ENCODE measurements around the gene FRMD4A.

The FRMD4A gene

DNA sequence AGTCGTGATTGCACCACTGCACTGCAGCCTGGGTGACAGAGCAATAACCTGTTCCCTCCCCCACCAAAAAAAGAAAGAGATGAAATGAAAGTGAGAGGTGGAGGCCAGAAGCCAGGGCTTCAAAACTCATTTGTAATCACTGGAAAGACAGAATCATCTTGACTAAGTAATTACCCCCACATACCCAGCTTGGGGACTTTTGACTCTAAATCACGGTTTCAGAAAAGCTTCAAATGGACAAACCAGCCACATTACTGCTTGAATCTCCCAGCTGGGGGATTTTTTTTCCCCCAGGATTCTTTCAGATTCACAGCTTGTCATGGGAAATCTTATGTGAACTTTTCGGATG lies 361.0 kb downstream of the FRMD4A start:
- Histone ChIP-seq H3F3A (ENCODE audit: insufficient read depth, low read length) (no peaks in the 10 kb centered on the region), H4K20me1 (ENCODE audit: insufficient read depth, low read length) (no peaks in the 10 kb centered on the region), H3K79me2 (ENCODE audit: low read length) (no peaks in the 10 kb centered on the region), H3K4me3 (ENCODE audit: low read length) (no peak overlapping the region), H3K9me2 (replicated peaks; ENCODE audit: insufficient read depth, low read length) (no peaks in the 10 kb centered on the region), H3K4me1 (ENCODE audit: low read length) (no peaks in the 10 kb centered on the region), H2AFZ (ENCODE audit: low read length) (no peak overlapping the region), H3K36me3 (replicated peaks; ENCODE audit: insufficient read depth, low read length) (no peaks in the 10 kb centered on the region), H3K4me2 (ENCODE audit: low read depth, low read length) (no peak overlapping the region), H3K9ac (ENCODE audit: low read length) (no peak overlapping the region), H3K27ac (ENCODE audit: low read length) (no peak overlapping the region), H3K27me3 (replicated peaks; ENCODE audit: insufficient read depth, low read length) (no peaks in the 10 kb centered on the region), H3K9me3 (replicated peaks; ENCODE audit: insufficient read depth, low read length) (no peaks in the 10 kb centered on the region)
- no peak for DNase-seq
- TF ChIP-seq EZH2phosphoT487 (IDR thresholded peaks at IDR 0.05; ENCODE audit: low read length) (no peak), EZH2 (optimal IDR thresholded peaks at IDR 0.05; ENCODE audit: low read depth, low read length) (no peak)
- TF ChIP-seq, protein P1, sequence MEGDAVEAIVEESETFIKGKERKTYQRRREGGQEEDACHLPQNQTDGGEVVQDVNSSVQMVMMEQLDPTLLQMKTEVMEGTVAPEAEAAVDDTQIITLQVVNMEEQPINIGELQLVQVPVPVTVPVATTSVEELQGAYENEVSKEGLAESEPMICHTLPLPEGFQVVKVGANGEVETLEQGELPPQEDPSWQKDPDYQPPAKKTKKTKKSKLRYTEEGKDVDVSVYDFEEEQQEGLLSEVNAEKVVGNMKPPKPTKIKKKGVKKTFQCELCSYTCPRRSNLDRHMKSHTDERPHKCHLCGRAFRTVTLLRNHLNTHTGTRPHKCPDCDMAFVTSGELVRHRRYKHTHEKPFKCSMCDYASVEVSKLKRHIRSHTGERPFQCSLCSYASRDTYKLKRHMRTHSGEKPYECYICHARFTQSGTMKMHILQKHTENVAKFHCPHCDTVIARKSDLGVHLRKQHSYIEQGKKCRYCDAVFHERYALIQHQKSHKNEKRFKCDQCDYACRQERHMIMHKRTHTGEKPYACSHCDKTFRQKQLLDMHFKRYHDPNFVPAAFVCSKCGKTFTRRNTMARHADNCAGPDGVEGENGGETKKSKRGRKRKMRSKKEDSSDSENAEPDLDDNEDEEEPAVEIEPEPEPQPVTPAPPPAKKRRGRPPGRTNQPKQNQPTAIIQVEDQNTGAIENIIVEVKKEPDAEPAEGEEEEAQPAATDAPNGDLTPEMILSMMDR (IDR thresholded peaks at IDR 0.05; ENCODE audit: low read length), result no peak

DNA sequence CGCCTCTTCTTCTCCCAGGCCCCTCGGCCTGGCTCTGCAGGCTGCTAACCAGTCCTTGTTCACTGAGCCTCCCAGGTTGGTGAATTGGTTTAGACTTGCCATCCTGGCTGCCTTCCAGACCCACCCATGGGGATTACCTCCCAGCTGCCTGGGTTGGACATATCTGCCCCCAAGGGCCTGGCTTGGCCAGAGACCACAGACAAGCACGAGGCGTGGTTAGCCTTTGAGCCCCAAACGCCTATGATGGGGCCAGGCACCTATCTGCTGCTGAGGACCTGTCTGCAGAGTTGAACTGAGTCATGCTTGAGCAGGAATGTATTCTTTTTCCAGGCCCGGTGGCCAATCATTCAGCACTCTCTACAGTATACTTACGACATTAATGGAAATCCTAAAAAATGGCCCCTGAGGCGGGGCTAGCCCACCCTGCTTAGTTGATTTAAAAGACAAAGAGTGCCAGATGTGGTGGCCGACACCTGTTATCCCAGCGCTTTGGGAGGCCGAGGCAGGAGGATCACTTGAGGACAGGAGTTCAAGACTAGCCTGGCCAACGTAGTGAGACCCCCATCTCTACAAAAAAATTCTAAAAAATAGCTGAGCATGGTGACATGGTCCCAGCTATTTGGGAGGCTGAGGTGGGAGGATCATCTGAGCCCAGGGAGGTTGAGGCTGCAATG lies 361.5 kb downstream of the FRMD4A start:
- DNase-seq, result no peak
- Histone ChIP-seq H3F3A (ENCODE audit: insufficient read depth, low read length) (no peaks in the 10 kb centered on the region), H3K4me2 (ENCODE audit: low read depth, low read length) (no peak overlapping the region), H2AFZ (ENCODE audit: low read length) (no peak overlapping the region), H3K27ac (ENCODE audit: low read length) (no peak overlapping the region), H3K79me2 (ENCODE audit: low read length) (no peaks in the 10 kb centered on the region), H3K4me3 (ENCODE audit: low read length) (no peak overlapping the region), H3K9ac (ENCODE audit: low read length) (no peak overlapping the region), H3K9me2 (replicated peaks; ENCODE audit: insufficient read depth, low read length) (no peaks in the 10 kb centered on the region), H4K20me1 (ENCODE audit: insufficient read depth, low read length) (no peaks in the 10 kb centered on the region), H3K4me1 (ENCODE audit: low read length) (no peaks in the 10 kb centered on the region), H3K9me3 (replicated peaks; ENCODE audit: insufficient read depth, low read length) (no peaks in the 10 kb centered on the region), H3K36me3 (replicated peaks; ENCODE audit: insufficient read depth, low read length) (no peaks in the 10 kb centered on the region), H3K27me3 (replicated peaks; ENCODE audit: insufficient read depth, low read length) (no peaks in the 10 kb centered on the region)
- TF ChIP-seq EZH2 (optimal IDR thresholded peaks at IDR 0.05; ENCODE audit: low read depth, low read length) (no peak), EZH2phosphoT487 (IDR thresholded peaks at IDR 0.05; ENCODE audit: low read length) (no peak)
- TF ChIP-seq, protein P1 (IDR thresholded peaks at IDR 0.05; ENCODE audit: low read length), result no peak

DNA sequence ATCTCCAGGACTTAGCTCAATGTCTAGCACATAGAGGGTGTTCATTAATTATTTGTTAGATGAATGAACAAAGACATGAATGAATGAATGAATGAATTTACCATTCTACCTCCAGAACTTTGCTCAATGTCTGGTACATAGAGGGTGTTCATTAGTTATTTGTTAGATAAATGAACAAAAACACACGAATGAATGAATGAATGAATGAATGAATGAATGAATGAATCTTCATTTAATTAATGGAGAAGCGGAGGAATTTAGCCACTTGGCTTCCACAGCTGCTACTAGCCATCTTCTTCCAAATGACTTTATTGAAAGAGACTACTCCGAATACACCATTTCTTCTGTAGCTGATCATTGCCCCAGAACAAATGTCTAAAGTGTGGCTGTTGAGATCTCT lies 368.9 kb downstream of the FRMD4A start:
- no peak for DNase-seq
- H3K4me3 ChIP-seq (ENCODE audit: low read length), result no peak overlapping the region
- TF ChIP-seq EZH2 (optimal IDR thresholded peaks at IDR 0.05; ENCODE audit: low read depth, low read length), result no peak
- TF ChIP-seq EZH2phosphoT487 (IDR thresholded peaks at IDR 0.05; ENCODE audit: low read length), result no peak
- H3K4me1 ChIP-seq (ENCODE audit: low read length), result no peaks in the 10 kb centered on the region
- H3K36me3 ChIP-seq (replicated peaks; ENCODE audit: insufficient read depth, low read length), result no peaks in the 10 kb centered on the region
- H3K9me2 ChIP-seq (replicated peaks; ENCODE audit: insufficient read depth, low read length), result no peaks in the 10 kb centered on the region
- no peak overlapping the region for H3K4me2 ChIP-seq (ENCODE audit: low read depth, low read length)
- H3K79me2 ChIP-seq (ENCODE audit: low read length), result no peaks in the 10 kb centered on the region
- no peak overlapping the region for H2AFZ ChIP-seq (ENCODE audit: low read length)
- H3K9me3 ChIP-seq (replicated peaks; ENCODE audit: insufficient read depth, low read length), result no peaks in the 10 kb centered on the region
- no peaks in the 10 kb centered on the region for H3F3A ChIP-seq (ENCODE audit: insufficient read depth, low read length)
- H3K27me3 ChIP-seq (replicated peaks; ENCODE audit: insufficient read depth, low read length), result no peaks in the 10 kb centered on the region
- no peak overlapping the region for H3K27ac ChIP-seq (ENCODE audit: low read length)
- H4K20me1 ChIP-seq (ENCODE audit: insufficient read depth, low read length), result no peaks in the 10 kb centered on the region
- no peak overlapping the region for H3K9ac ChIP-seq (ENCODE audit: low read length)

DNA sequence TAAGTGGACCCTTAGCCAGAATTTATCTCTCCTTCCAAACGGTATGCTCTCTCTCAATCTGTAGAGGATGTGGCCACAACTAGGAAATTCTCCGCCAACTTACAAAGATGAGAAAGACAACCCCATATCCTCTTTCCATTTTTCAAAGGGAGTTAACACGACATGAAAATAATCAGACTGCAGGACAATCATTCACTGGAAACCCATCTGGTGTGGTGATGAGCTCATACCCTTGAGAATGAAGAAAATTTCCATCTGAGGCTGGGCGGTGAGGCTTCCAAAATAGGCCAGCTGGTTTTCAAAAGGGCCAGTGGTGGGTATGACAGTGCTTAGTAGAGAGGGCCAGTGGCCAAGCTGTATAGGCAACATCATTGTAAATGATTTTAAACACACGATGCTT lies 369.6 kb downstream of the FRMD4A start:
- Histone ChIP-seq H4K20me1 (ENCODE audit: insufficient read depth, low read length) (no peaks in the 10 kb centered on the region), H3K27me3 (replicated peaks; ENCODE audit: insufficient read depth, low read length) (no peaks in the 10 kb centered on the region), H3K9me2 (replicated peaks; ENCODE audit: insufficient read depth, low read length) (no peaks in the 10 kb centered on the region), H3K9ac (ENCODE audit: low read length) (no peak overlapping the region), H3K4me2 (ENCODE audit: low read depth, low read length) (no peak overlapping the region), H2AFZ (ENCODE audit: low read length) (no peak overlapping the region), H3K27ac (ENCODE audit: low read length) (no peak overlapping the region), H3F3A (ENCODE audit: insufficient read depth, low read length) (no peaks in the 10 kb centered on the region), H3K9me3 (replicated peaks; ENCODE audit: insufficient read depth, low read length) (no peaks in the 10 kb centered on the region), H3K36me3 (replicated peaks; ENCODE audit: insufficient read depth, low read length) (no peaks in the 10 kb centered on the region), H3K4me1 (ENCODE audit: low read length) (no peaks in the 10 kb centered on the region), H3K4me3 (ENCODE audit: low read length) (no peak overlapping the region), H3K79me2 (ENCODE audit: low read length) (no peaks in the 10 kb centered on the region)
- TF ChIP-seq EZH2phosphoT487 (IDR thresholded peaks at IDR 0.05; ENCODE audit: low read length) (no peak), EZH2 (optimal IDR thresholded peaks at IDR 0.05; ENCODE audit: low read depth, low read length) (no peak)
- TF ChIP-seq, protein P1 (IDR thresholded peaks at IDR 0.05; ENCODE audit: low read length), result no peak
- no peak for DNase-seq

Measured in MM.1S (cell line).